SK-N-MC (cell line): Measurements from ENCODE around the gene SHROOM3.

Experiments
- DNase-seq: peaks from one replicate; pipeline ENCODE4 v3.0.0-alpha.2; 2011; ENCODE audit warnings: low read depth, low spot score
- H3K27ac ChIP-seq: fragments of 200-600 bp; sonication (generic); 2 replicates; pipeline ENCODE4 v1.5.1; 2016; ENCODE audit warnings: mixed run types
- H3K36me3 ChIP-seq: fragments of 200-600 bp; sonication (generic); 2 replicates; pipeline ENCODE4 v1.6.1; 2017; ENCODE audit warnings: antibody characterized with exemption, low read length, mixed read lengths; ENCODE audit not compliant: insufficient read depth
- H3K4me3 ChIP-seq: fragments of 200-600 bp; sonication (generic); 2 replicates; pipeline ENCODE4 v1.5.1; 2016
- H3K9ac ChIP-seq: fragments of 200-600 bp; sonication (generic); 2 replicates; pipeline ENCODE4 v1.8.0; 2017; ENCODE audit warnings: mixed run types, mixed read lengths; ENCODE audit not compliant: insufficient read length
- H3K9me3 ChIP-seq: fragments of 200-600 bp; sonication (generic); 2 replicates; pipeline ENCODE4 v1.6.1; 2017; ENCODE audit warnings: low read depth, mild to moderate bottlenecking, antibody characterized with exemption, low read length, moderate library complexity, mixed read lengths
- EZH2 ChIP-seq: fragments of 200-600 bp; sonication (generic); IDR thresholded peaks from one replicate; pipeline ENCODE4 v1.6.1; 2017; ENCODE audit warnings: antibody characterized with exemption
- FOXP2 ChIP-seq: optimal IDR thresholded peaks from 2 replicates; pipeline ENCODE3; 2011; ENCODE audit warnings: mild to moderate bottlenecking, moderate library complexity; ENCODE audit not compliant: insufficient read depth; ENCODE audit errors: extremely low read length, control extremely low read depth
- POLR2AphosphoS5 ChIP-seq: IDR thresholded peaks from 2 replicates; pipeline ENCODE4 v1.6.1; 2012; ENCODE audit warnings: mild to moderate bottlenecking, low read depth, low read length, borderline replicate concordance

SHROOM3 gene

DNA sequence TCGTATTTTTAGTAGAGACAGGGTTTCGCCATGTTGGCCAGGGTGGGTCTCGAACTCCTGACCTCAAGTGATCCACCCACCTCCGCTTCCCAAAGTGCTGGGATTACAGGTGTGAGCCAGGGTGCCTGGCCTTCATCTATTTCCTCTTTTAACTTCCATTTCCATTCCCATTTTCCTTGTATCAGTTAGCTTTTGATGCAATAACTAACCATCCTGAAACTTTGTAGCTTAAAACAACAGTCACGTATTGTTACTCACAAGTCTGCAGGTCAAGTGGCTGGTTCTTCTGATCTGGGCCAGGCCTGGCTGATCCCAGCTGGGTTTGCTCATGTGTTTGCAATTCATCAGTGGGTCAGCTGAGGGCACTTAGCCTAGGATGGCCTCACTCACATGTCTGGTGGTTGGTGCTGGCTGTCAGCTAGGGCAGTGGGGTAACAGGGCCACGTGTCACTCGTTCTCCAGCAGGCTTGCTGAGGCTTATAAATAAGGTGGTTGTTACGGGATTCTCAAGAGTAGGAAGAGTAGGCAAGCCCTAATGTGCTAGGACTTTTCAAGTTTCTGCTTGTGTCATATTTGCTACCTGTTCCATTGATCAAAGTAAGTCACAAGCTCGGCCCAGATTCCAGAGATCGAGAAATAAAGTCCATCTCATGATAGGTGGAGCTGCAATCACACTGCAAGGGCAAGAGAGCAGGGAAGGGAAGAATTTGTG is 374.7 kb downstream of the SHROOM3 start:
- H3K27ac ChIP-seq, result no peak overlapping the region
- TF ChIP-seq POLR2AphosphoS5 (no peak), FOXP2 (no peak), EZH2 (no peak)
- DNase-seq, result no peak

GRCh38 chr4:76811604-76812412 is 376.8 kb downstream of the SHROOM3 start:
- H3K9me3 ChIP-seq, result no peaks in the 10 kb centered on the region; the same call in 1 of the 2 replicates
- H3K36me3 ChIP-seq, result no peaks in the 10 kb centered on the region
- peak overlapping the region; percentile 62 for H3K4me3 ChIP-seq
- H3K27ac ChIP-seq, result peak overlapping the region; percentile 60; the same call in 1 of the 2 replicates
- DNase-seq, result no peak
- no peak for TF ChIP-seq FOXP2
- TF ChIP-seq EZH2, result no peak
- TF ChIP-seq POLR2AphosphoS5, result no peak
- peak overlapping the region; percentile 41 for H3K9ac ChIP-seq

More for the DNA sequence above, 374.7 kb downstream of the SHROOM3 start:
- no peak overlapping the region for H3K4me3 ChIP-seq
- H3K9ac ChIP-seq, result no peak overlapping the region
- H3K9me3 ChIP-seq, result no peaks in the 10 kb centered on the region; the same call in 1 of the 2 replicates
- no peaks in the 10 kb centered on the region for H3K36me3 ChIP-seq

DNA sequence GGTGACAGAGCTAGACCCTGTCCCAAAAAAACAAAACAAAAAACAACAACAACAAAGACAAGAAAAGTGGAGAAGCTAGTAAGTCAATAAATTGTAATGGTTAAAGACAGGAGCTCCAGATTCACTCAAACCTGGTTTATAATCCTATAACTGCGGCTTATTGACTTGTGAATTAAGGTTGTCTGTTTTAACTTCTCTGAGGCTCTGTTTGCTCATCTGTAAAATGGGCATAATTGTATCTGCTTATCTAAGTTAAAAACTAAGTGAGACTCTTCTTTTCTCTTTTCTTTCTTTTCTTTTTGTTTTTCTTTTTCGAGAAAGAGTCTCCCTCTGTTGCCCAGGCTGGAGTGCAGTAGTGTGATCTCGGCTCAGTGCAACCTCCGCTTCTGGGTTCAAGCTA is 378.0 kb downstream of the SHROOM3 start:
- TF ChIP-seq FOXP2 (no peak), POLR2AphosphoS5 (no peak), EZH2 (no peak)
- Histone ChIP-seq H3K4me3 (no peak overlapping the region), H3K27ac (no peak overlapping the region), H3K9ac (no peak overlapping the region), H3K36me3 (no peaks in the 10 kb centered on the region), H3K9me3 (no peaks in the 10 kb centered on the region)
- DNase-seq, result no peak

GRCh38 chr4:76821641-76822040 is 386.6 kb downstream of the SHROOM3 start:
- DNase-seq, result no peak
- no peak for TF ChIP-seq FOXP2
- no peaks in the 10 kb centered on the region for H3K36me3 ChIP-seq
- no peak overlapping the region for H3K9ac ChIP-seq
- no peak overlapping the region for H3K27ac ChIP-seq
- H3K4me3 ChIP-seq, result no peak overlapping the region
- no peaks in the 10 kb centered on the region for H3K9me3 ChIP-seq

GRCh38 chr4:76822303-76822702 is 387.3 kb downstream of the SHROOM3 start:
- no peak for DNase-seq
- no peak overlapping the region for H3K27ac ChIP-seq
- no peak overlapping the region for H3K9ac ChIP-seq
- TF ChIP-seq POLR2AphosphoS5 (no peak), FOXP2 (no peak), EZH2 (no peak)
- no peak overlapping the region for H3K4me3 ChIP-seq
- H3K36me3 ChIP-seq, result no peaks in the 10 kb centered on the region
- H3K9me3 ChIP-seq, result no peaks in the 10 kb centered on the region

DNA sequence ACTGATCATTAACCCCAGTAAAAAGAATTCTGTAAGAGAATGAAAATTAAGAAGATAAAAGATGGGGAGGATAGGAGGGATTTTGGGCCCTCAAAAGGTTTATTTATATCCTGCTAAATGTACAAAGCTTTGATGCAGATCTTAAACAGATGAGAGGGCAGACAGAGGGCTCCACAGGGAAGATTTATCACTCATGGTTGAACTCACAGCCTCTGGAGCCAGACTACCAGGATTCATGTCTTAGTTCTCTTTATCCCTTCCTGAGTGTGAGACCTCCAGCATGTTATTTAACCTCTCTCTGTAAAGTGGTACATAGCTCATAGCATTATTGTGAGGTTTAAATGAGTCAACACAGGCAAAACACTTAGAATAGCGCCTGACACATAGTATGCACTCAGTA is 388.5 kb downstream of the SHROOM3 start:
- Histone ChIP-seq H3K9me3 (no peaks in the 10 kb centered on the region), H3K4me3 (no peak overlapping the region), H3K27ac (no peak overlapping the region), H3K36me3 (no peaks in the 10 kb centered on the region), H3K9ac (no peak overlapping the region)
- TF ChIP-seq FOXP2 (no peak), POLR2AphosphoS5 (no peak), EZH2 (no peak)
- DNase-seq, result no peak

DNA sequence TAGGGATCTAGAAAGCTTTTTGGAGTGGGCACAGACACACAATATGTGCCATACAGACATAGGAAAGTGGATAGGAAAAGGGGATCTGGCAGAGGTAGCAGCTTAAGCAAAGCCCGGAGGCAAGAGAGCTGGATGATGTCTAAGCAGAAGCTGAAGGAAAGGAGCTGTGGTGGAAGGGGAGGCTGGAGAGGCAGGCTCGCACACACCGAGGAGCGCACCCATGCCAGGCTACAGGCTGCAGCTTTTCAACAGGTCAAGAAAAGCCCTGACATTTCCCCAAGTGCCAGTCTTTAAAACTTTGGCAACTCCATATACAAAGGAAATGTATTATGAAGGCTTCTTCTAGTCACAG is 395.6 kb downstream of the SHROOM3 start:
- no peak for DNase-seq
- Histone ChIP-seq H3K27ac (no peak overlapping the region), H3K9ac (no peak overlapping the region), H3K36me3 (no peaks in the 10 kb centered on the region), H3K4me3 (no peak overlapping the region), H3K9me3 (no peaks in the 10 kb centered on the region)
- TF ChIP-seq FOXP2 (no peak), POLR2AphosphoS5 (no peak), EZH2 (no peak)

GRCh38 chr4:76830964-76831703 is 396.1 kb downstream of the SHROOM3 start:
- Histone ChIP-seq H3K9me3 (no peaks in the 10 kb centered on the region), H3K9ac (no peak overlapping the region), H3K4me3 (0 out of 2 replicates have a peak overlapping the region, but pooled peaks have one; percentile 3), H3K27ac (no peak overlapping the region), H3K36me3 (no peaks in the 10 kb centered on the region)
- DNase-seq, result peak; percentile 10
- TF ChIP-seq EZH2 (no peak), FOXP2 (no peak), POLR2AphosphoS5 (no peak)
